Endothelial cell of hepatic sinusoid (primary cell): Measurements from ENCODE around the gene PLPPR2.
"Not testable (repeated sequence)": the region's sequence is repeated elsewhere in the genome, so short reads cannot be mapped to it uniquely, and the experiment has no call there.

Experiments
- in situ Hi-C: cut with HindIII; loops from 2 replicates; pipeline ENCODE4 v1.10.0; 2017; ENCODE audit warnings: low sequenced_read_pairs

PLPPR2 gene

DNA sequence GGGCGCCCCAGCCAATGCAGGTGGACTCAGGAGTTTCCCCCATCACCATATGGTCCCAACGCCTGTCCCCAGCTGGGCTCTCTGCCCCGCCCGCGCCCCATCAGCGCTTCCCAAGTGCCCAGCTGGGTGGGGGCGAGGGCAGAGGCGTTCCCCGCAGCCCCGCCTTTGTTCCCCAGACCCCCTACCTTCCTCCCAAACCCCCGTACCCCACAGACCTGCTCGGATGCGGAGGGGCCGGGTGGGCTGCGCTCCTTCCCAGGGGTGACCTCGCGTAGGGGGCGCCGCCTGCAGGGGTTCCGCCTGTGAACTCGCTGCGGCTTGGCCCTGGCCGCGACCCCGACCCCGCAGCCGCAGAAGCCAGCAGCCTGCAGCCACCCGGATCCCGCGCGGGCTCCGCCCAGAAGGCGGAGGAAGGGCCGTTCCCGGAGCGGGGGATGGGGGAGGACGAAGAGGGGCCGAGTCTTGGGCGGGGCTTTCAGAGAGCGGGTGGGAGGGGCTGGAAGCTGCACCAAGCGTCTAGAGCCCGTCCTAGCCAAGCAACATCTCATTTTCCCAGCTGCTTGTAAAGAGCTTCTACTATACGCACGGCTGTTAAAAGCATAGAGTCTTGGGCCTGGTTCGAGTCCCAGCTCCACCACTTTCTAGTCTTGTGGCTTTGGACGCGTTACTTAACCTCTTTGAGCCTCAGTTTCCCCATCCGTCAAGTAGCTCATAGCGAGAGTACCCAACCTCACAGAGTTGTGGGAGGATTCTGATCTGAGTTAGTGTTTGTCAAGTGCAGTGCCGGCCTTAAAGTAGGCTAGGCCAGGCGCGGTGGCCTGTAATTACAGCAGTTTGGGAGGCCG, 15.8 kb upstream of the PLPPR2 start, which contains the start of gene RAB3D:
Gene RAB3D (minus strand): TSS at position 404 of the 845 bp plus-strand sequence. CDS start 2,258 bp downstream, outside the sequence.
- in situ Hi-C loops = no loop called here

DNA sequence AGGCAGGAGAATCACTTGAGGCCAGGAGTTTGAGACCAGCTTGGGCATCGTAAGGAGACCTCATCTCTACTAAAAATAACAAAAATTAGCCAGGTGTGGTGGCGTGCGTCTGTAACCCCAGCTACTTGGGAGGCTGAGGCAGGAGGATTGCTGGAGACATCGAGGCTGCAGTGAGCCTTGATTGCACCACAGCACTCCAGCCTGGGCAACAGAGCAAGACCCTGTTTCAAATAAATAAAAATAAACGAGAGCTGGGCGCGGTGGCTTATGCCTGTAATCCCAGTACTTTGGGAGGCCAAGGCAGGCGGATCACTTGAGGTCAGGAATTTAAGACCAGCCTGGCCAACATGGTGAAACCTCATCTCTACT, 15.1 kb upstream of the PLPPR2 start:
- in situ Hi-C loops = not testable (repeated sequence)

DNA sequence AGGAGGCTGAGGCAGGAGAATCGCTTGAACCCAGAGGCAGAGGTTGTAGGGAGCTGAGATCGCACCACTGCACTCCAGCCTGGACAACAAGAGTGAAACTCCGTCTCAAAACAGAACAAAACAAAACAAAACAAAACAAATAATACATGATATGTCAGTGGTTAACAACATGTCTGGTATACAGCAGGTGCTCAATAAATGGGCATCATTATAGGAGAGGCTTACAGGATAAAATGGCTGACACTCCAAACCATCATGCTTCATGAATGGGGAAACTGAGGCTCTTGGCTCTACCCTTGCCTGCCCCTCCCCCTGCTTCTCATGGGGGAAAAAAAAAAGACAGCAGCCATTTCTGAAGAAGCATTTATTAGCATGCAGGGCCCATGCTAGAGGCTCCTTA, 12.8 kb upstream of the PLPPR2 start:
- in situ Hi-C loops = no loop called here

DNA sequence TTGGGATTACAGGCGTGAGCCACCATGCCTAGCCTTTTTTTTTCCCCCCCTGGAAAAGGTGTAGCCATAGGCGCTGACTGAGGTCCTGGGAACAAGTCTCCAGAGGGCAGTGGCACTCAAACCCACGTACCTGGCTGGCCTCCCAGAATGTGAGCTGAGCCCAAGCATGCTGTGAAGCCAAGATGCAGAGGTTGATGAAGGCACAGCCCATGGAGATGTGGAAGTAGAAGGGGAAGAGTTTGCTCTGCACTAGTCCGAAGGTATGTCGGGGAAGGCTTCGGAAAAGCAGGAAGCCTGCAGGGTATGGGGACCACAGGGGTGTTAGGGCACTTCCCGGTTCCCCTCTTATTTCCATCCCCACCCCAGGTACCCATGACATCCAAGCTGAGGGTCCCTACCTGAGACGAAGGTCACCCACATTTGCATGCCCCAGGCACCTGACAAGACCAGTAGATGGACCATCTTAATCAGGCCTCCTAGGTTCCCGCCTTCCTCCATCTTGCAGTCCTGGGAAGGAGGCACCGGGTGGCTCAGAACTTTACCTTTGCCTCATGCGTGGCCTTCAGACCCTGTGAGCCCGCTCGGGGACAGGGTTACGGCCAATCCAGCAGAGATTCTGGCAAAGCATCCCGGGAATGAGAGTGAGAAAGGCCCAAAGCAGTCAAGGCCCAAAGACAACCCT, 10.0 kb upstream of the PLPPR2 start:
- in situ Hi-C loops = no loop called here

DNA sequence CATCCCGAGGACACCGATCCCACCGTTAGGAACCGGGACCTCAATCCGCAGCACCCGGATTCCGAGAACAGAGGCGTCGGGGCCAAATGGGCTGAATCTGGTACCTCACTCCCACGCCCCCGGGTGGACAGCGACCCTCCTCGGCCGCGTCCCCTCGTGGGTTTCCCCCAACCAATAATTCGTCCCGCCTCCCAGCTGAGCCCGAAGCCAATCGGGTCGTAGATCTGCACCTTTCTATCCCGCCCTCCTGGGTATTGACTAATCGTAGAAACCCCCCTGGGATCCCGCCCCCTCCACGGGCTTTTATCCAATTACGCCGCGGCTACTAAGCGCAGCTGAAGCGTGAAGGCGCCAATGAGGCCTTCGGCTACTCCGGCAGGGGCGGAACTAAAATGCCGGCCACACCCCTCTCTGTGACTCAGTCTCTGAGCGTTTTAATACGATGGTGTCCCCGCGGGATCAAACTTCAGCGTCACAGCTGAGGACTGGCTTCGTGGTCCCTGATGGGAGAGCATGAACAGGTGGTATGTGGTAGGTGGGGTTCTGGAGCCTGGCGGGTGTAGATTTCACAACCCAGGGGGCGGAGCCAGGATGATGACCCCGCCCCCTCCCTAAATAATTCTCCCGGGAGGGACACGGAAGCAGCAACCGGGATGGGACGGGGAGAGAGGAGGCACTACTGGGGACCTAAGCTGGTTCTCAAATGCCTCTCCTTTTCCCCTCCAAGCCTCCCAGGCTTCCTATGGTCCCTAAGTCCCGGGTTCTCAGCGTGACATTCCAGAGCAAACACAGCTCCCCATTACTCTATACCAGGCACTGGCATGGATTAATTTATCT, 8.9 kb upstream of the PLPPR2 start, which contains the start of the genes CCDC159 and TMEM205:
Gene CCDC159 (plus strand): TSS at position 416 of the 837 bp plus-strand sequence. CDS start 88 bp downstream, at position 504.
Gene TMEM205 (minus strand): TSS at position 165 of the 837 bp plus-strand sequence. CDS start 649 bp downstream, outside the sequence.
- in situ Hi-C loops = no loop called here

DNA sequence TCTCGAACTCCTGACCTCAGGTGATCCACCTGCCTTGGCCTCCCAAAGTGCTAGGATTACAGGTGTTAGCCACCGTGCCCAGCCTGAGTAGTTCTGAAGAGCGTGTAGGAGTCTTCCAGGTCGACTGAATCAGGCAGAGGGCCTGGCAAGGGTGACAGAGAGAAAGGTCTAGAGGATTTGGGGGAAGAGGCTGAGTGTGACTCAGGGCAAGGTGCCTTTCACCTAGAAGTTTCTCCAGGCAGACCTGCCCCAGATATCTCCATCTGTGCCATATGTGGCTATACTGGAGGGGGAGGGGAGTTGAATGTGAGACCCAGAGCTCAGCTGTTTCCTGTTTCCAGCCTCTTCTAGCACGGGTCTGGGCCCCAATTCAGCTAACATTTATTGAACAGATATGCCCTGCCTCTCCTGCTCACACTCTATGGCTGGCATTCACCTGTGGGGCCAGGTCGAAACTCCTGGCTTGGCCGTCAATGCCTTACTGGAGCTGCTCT, 7.6 kb upstream of the PLPPR2 start:
- in situ Hi-C loops = no loop called here

DNA sequence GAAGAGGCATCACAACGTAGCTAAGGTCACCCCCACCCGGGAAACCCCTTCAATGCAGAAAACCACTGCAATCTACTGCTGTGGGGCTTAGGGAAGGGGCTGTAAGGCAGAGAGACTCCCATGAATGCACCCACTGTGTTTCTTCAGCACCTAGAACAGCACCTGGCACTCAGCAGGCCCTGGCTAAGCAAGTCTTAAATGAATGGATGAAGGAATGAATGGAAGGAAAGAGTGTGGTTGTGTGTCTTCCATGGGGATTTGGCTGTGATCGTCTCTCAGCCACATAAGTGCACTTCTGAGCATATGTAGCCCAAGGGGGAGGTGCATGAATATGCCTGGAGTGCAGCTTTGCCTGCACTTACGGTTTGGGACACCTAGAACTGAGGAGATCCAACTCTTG, 6.1 kb upstream of the PLPPR2 start:
- in situ Hi-C loops = no loop called here

DNA sequence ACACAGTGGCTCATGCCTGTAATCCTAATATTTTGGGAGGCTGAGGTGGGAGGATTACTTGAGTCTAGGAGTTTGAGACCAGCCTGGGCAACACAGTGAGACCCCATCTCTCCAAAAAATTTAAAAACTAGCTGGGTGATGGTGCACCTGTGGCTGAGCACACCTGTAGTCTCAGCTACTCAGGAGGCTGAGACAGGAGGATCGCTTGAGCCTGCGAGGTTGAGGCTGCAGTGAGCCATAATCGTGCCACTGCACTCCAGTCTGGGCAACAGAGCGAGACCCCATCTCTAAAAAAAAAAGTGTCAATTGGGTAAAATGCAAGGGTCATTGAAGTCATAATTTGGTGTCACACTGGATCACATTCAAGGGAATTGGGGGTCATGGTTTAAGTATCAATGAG, 1.1 kb upstream of the PLPPR2 start:
- in situ Hi-C loops = not testable (repeated sequence)

DNA sequence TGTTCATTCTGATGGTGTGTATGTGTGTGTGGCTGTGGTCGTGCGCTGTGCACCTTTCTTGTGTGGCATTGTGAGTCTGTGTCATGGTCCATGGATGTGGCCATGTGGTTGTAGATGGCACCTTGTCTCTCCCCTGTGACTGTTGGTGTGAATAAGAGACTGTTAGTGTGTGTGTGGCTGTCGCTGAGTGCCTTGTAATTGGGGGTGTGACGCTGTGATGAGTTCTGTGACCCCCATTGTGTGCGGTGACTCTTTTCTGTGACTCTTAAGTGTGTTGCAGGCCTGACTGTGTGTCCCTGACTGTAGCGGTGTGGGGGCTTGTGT, 804 bp downstream of the PLPPR2 start:
- in situ Hi-C loops = no loop called here

DNA sequence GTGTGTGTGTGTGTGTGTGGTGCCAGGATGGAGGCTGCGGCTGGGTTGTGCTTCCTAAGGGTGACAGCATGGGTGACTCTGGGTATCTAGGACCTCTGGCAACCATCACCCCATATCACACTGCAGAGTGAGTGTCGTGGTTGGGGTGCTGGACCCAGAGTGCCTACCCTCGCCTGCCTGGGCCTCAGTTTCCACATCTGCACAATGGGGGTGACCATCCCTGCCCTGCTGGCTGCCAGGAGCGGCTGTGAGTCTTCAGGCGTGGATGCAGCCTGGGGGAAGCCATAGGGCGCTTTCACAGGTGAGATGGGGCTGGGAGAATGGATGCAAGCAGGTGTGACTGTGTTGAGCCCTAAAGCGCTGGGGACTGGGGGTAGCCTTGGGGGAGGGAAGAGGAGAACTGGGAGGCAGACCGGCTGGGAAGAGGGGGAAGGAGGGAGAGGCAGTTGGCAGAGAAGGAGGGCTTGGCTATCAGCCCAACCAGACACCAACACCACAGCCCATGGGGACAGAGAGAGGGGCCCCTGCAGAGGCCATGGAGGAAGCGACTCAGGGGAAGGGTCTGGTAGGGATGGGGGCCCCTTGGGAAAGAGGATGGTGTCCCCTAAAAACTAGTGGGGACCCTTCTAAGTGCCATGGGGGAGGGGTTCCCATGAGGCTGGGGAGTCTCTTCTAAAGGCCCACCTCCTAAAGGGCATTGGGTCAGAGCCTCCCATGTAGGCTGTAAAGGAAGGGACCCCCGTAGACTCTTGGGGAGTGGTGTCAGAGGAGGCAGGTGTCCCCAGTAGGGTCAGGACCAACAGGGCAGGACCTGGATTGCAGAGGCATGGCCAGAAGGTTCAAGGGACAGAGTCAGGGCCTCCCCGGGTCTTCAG, 1.7 kb downstream of the PLPPR2 start:
- in situ Hi-C loops = no loop called here

DNA sequence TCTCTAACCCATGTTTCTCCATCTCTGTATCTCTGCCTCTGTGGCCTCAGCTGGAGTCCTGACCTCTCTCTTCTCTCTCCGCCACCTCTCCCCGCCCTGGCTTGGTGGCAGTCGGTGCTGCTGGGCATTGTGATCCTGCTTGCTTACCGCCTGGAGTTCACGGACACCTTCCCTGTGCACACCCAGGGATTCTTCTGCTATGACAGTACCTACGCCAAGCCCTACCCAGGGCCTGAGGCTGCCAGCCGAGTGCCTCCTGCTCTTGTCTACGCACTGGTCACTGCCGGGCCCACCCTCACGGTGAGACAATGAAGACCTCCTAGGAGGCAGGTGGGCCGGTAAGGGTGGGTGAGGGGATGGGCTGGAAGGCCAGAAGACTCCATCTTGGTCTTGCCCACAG, 4.2 kb downstream of the PLPPR2 start:
- in situ Hi-C loops = no loop called here

DNA sequence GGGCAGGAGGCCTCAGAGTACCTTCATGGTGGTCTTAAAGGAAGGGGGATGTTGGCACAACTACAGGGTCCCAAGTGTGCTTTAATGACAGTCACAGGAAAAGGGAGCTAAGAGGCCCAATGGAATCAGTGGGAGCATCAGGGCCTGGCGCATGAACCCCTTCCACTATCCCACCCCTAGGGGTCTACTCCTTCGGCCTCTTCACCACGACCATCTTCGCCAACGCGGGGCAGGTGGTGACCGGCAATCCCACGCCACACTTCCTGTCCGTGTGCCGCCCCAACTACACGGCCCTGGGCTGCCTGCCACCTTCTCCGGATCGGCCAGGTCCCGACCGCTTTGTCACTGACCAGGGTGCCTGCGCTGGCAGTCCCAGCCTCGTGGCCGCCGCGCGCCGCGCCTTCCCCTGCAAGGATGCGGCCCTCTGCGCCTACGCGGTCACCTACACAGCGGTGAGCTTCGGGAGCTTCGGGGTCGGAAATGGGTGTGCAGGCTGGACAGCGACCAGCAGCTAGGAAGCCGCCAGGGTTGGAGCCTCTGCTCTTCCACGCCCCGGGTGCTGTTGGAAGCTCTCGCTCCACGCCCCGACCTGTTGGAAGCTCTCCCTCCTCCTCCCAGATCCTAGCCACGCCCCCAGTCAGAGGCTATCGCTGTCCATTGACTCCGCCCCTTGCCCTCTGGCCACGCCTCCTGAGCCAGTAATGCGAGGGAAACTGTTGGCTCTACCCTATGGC, 6.0 kb downstream of the PLPPR2 start:
- in situ Hi-C loops = no loop called here

DNA sequence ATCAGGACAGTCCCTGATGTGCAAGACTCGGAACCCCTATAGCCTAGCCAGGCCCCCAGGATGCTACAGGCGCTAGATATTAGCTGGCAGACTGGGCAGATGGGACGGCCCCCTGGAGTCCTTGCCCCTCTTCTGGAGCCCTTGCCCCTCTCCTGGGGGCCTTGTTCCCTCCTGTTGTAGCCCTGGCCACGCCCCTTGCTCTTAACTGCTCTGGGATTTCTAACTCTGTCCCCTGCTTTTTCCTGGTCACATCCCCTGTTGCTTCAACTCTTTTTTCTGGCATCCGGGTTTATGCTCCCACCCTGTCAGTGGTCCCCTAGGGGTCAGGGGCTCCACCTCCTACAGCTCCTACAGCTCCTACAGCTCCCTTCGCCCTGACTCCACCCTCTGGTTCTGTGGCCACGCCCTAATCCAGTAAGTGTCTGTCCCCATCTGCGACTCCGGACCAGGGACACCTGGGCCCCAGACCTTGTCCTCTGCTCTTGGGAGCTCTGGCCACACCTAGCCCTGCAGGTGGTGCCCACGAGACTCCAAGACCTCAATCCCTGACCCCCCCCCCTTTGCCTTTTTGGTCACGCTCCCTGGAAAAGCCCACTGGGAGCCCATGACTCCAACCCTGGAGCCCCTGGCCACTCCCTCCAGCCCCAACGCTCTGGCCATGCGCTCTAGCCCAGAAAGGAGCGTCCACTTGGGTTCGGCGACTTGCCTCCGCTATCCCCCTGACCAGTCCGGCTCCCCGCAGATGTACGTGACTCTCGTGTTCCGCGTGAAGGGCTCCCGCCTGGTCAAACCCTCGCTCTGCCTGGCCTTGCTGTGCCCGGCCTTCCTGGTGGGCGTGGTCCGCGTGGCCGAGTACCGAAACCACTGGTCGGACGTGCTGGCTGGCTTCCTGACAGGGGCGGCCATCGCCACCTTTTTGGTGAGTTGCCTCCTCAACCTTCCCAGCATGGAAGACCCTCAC, 6.8 kb downstream of the PLPPR2 start:
- in situ Hi-C loops = no loop called here

DNA sequence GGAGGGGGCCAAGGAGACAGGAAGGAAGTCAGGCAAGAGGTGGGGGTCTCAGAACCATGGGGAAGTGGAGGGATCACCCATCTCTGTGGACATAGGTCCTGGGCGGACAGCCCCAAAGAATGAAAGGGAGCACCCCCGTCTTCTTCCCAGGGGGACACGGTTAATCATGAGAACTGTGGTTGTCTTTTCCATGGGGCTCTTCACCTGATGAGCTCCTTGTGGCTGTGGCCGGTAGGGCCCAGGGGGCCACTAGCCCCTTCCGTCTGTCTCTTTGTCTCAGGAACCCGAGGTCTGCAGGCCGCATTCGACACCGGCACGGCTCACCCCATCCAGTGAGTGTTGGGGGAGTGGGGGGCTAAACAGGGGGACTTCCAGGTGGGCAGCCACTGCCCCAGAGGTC, 8.6 kb downstream of the PLPPR2 start:
- in situ Hi-C loops = no loop called here

DNA sequence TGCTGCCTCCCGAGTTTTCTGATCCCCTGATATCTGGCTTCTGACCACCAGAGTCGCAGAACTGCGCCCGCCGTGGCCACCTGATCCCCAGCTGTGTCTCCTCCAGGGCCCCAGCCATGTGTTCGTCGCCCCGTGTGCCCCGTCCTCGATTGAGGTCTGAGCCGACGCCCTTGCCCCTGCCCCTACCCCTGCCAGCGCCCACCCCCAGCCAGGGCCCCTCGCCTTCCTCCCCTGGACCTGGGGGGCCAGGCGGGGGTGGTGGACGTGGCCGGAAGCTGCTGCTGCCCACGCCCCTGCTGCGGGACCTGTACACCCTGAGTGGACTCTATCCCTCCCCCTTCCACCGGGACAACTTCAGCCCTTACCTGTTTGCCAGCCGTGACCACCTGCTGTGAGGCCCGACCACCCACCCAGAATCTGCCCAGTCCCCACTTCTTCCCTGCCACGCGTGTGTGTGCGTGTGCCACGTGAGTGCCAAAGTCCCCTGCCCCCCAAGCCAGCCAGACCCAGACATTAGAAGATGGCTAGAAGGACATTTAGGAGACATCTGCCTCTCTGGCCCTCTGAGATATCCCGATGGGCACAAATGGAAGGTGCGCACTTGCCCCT, 9.2 kb downstream of the PLPPR2 start:
- in situ Hi-C loops = no loop called here

DNA sequence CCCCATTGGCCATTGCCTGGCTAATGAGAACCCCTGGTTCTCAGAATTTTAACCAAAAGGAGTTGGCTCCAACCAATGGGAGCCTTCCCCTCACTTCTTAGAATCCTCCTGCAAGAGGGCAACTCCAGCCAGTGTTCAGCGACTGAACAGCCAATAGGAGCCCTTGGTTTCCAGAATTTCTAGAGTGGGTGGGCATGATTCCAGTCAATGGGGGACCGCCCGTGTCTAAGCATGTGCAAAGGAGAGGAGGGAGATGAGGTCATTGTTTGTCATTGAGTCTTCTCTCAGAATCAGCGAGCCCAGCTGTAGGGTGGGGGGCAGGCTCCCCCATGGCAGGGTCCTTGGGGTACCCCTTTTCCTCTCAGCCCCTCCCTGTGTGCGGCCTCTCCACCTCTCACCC, 9.7 kb downstream of the PLPPR2 start:
- in situ Hi-C loops = no loop called here

DNA sequence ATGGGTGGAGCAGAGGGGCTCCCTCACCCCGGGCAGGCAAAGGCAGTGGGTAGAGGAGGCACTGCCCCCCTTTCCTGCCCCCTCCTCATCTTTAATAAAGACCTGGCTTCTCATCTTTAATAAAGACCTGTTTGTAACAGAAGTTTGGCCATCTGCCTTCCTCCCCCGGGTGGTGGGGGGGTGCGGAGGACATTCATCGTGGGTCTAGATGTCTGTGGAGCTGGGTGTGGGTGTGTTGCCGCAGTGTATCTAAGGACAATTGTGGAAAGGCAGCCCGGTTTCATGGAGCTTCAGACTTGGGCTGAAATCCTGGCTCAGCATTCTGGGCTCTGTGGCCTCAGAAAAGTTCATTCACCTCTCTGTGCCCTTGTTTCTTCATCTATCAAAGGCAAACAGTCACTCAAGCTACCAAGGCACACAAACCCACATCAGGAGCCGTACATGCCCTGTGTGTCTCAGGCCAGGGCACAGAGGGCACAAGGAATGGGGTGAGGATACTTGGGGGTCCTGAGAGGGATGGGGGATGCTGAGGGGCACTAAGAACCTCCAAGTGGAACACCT, 10.4 kb downstream of the PLPPR2 start:
- in situ Hi-C loops = no loop called here

DNA sequence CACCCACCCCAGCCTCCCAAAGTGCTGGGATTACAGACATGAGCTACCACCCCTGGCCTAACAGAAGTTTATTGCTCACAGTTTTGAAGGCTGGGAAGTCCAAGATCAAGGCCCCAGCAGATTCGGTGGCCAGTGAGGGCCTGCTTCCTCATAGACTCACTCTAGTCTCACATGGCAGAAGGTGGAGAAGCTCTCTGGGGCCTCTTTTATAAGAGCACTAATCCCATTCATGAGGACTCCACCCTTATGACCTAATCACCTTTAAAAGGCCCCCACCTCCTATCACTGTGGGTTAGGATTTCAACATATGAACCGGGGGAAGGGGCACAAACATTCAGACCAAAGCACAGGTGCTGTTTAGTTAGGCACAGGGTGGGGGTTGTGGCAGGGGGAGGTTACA, 12.3 kb downstream of the PLPPR2 start:
- in situ Hi-C loops = no loop called here
